ENCODE measurements around the gene DLG2. TPM values are rescaled to one million over a fixed set of nuclear protein-coding genes. Genes with fewer than 3 reads are reported as not detected.

The DLG2 gene
- total RNA-seq, 1 donor from 2014 or later = 0.43 TPM

GRCh38 chr11:84129961-84130576, 1497.1 kb downstream of the DLG2 start:
- Histone ChIP-seq H3K27ac (no peak overlapping the region), H3K9me3 (no peaks in the 10 kb centered on the region), H3K4me1 (no peaks in the 10 kb centered on the region), H3K27me3 (no peaks in the 10 kb centered on the region), H3K4me3 (no peak overlapping the region), H3K36me3 (no peaks in the 10 kb centered on the region)
- no peak for DNase-seq (ENCODE audit: low spot score in 2 of 2)
- intact Hi-C loops (cut with DNase I) = loop anchor here (1.0 kb wide), 1 partner anchor 20 kb away; no protein-coding TSS in a partner anchor
- TF ChIP-seq, protein P1, sequence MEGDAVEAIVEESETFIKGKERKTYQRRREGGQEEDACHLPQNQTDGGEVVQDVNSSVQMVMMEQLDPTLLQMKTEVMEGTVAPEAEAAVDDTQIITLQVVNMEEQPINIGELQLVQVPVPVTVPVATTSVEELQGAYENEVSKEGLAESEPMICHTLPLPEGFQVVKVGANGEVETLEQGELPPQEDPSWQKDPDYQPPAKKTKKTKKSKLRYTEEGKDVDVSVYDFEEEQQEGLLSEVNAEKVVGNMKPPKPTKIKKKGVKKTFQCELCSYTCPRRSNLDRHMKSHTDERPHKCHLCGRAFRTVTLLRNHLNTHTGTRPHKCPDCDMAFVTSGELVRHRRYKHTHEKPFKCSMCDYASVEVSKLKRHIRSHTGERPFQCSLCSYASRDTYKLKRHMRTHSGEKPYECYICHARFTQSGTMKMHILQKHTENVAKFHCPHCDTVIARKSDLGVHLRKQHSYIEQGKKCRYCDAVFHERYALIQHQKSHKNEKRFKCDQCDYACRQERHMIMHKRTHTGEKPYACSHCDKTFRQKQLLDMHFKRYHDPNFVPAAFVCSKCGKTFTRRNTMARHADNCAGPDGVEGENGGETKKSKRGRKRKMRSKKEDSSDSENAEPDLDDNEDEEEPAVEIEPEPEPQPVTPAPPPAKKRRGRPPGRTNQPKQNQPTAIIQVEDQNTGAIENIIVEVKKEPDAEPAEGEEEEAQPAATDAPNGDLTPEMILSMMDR (IDR thresholded peaks at IDR 0.05) = no peak

DNA sequence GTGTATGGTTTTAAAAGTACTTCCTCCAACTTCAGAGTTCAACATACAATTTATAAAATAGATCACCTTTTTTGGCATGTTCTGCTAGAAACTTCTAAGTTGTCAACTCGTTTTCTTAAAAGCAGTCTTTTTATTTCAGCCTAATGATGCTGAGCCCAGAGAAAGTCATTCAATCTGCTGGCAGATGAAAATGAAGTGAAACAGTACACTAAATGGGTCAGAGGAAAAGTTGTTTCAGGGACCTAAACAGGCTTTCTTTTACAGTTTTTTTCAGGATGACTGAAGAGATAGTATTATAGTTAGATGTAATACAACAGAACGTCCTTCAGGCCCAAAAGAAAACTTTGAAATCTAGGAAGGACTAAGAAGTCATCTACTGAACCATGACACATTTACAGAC, 1498.3 kb downstream of the DLG2 start:
- intact Hi-C loops (cut with DNase I) = no loop called here
- no peaks in the 10 kb centered on the region for H3K36me3 ChIP-seq
- TF ChIP-seq, protein P1 (IDR thresholded peaks at IDR 0.05) = no peak
- no peak overlapping the region for H3K27ac ChIP-seq
- H3K4me3 ChIP-seq = no peak overlapping the region
- no peaks in the 10 kb centered on the region for H3K4me1 ChIP-seq
- H3K9me3 ChIP-seq = no peaks in the 10 kb centered on the region
- no peak for DNase-seq (ENCODE audit: low spot score in 2 of 2)
- no peaks in the 10 kb centered on the region for H3K27me3 ChIP-seq

GRCh38 chr11:84117394-84117793, 1509.8 kb downstream of the DLG2 start:
- intact Hi-C loops (cut with DNase I) = no loop called here
- H3K27ac ChIP-seq = no peak overlapping the region
- H3K4me1 ChIP-seq = no peaks in the 10 kb centered on the region
- DNase-seq (ENCODE audit: low spot score in 2 of 2) = no peak
- H3K4me3 ChIP-seq = no peak overlapping the region
- no peaks in the 10 kb centered on the region for H3K36me3 ChIP-seq
- TF ChIP-seq, protein P1 (IDR thresholded peaks at IDR 0.05) = no peak
- H3K9me3 ChIP-seq = peaks cover 0 to 8% of the 10 kb centered on the region in 2 donors
- H3K27me3 ChIP-seq = no peaks in the 10 kb centered on the region

- H3K4me1 ChIP-seq = no peaks in the 10 kb centered on the region
- no peak for DNase-seq (ENCODE audit: low spot score in 2 of 2)
- H3K27me3 ChIP-seq = no peaks in the 10 kb centered on the region
- no peaks in the 10 kb centered on the region for H3K9me3 ChIP-seq
- H3K36me3 ChIP-seq = no peaks in the 10 kb centered on the region
- no peak overlapping the region for H3K27ac ChIP-seq
- intact Hi-C loops (cut with DNase I) = no loop called here
- TF ChIP-seq, protein P1 (IDR thresholded peaks at IDR 0.05) = no peak
- no peak overlapping the region for H3K4me3 ChIP-seq
Observed at GRCh38 chr11:84106541-84106940, 1520.6 kb downstream of the DLG2 start.

GRCh38 chr11:84105148-84105547, 1522.0 kb downstream of the DLG2 start:
- Histone ChIP-seq H3K4me3 (no peak overlapping the region), H3K27ac (no peak overlapping the region), H3K4me1 (no peaks in the 10 kb centered on the region), H3K9me3 (no peaks in the 10 kb centered on the region), H3K36me3 (no peaks in the 10 kb centered on the region), H3K27me3 (no peaks in the 10 kb centered on the region)
- intact Hi-C loops (cut with DNase I) = no loop called here
- TF ChIP-seq, protein P1 (IDR thresholded peaks at IDR 0.05) = no peak
- no peak for DNase-seq (ENCODE audit: low spot score in 2 of 2)

- TF ChIP-seq, protein P1 (IDR thresholded peaks at IDR 0.05) = no peak
- Histone ChIP-seq H3K27me3 (no peaks in the 10 kb centered on the region), H3K9me3 (no peaks in the 10 kb centered on the region), H3K27ac (no peak overlapping the region), H3K4me1 (no peaks in the 10 kb centered on the region), H3K4me3 (no peak overlapping the region), H3K36me3 (no peaks in the 10 kb centered on the region)
- intact Hi-C loops (cut with DNase I) = no loop called here
- DNase-seq (ENCODE audit: low spot score in 2 of 2) = no peak
Observed at GRCh38 chr11:84103096-84103495, 1524.0 kb downstream of the DLG2 start.
